Sigmoid colon (tissue), 7 donors: ENCODE data around the gene SDHAF1. TPM values are rescaled to one million over a fixed set of nuclear protein-coding genes. Genes with fewer than 3 reads are reported as not detected.

Experiments
- DNase-seq: peaks from one replicate; pipeline ENCODE4 v3.0.0-alpha.2; 2019
- H3K27ac ChIP-seq, 4 donors: fragments of 200-600 bp; sonication (generic); one replicate each; pipeline ENCODE4 v1.5.1; 2016 to 2019; ENCODE audit warnings: mild to moderate bottlenecking in 1 of 4
- H3K27me3 ChIP-seq, 3 donors: fragments of 200-600 bp; sonication (generic); one replicate each; pipeline ENCODE4 v1.5.1; 2019; ENCODE audit warnings: mild to moderate bottlenecking in 1 of 3
- H3K36me3 ChIP-seq, 4 donors: fragments of 200-600 bp; sonication (generic); one replicate each; pipeline ENCODE4 v1.5.1; 2016 to 2019
- H3K4me1 ChIP-seq, 4 donors: fragments of 200-600 bp; sonication (generic); one replicate each; pipeline ENCODE4 v1.5.1; 2017 to 2019
- H3K4me3 ChIP-seq, 4 donors: fragments of 200-600 bp; sonication (generic); one replicate each; pipeline ENCODE4 v1.5.1; 2017 to 2019; ENCODE audit warnings: mild to moderate bottlenecking in 2 of 4, moderate library complexity in 1 of 4
- H3K9me3 ChIP-seq, 4 donors: fragments of 200-600 bp in 3 of 4; sonication (generic) in 3 of 4; one replicate each; pipeline versions ENCODE4 v1.5.1 to v1.6.1; 2013 to 2019
- CTCF ChIP-seq, 4 experiments: fragments of 450-650 bp in 3 of 4; fragments of 200-600 bp in 1 of 4; IDR thresholded peaks; one replicate each; pipeline ENCODE4 v1.5.1; 2016 to 2019; ENCODE audit warnings: antibody characterized with exemption in 4 of 4, mild to moderate bottlenecking in 3 of 4, moderate library complexity in 2 of 4
- EP300 ChIP-seq, 4 donors: sonication (generic); formaldehyde crosslinking; IDR thresholded peaks; one replicate each; pipeline ENCODE4 v1.6.1; 2017; ENCODE audit warnings: antibody characterized with exemption in 4 of 4
- POLR2A ChIP-seq, 2 donors: fragments of 450-650 bp; IDR thresholded peaks; one replicate each; pipeline ENCODE4 v1.6.1; 2016; ENCODE audit warnings: antibody characterized with exemption in 2 of 2, mild to moderate bottlenecking in 2 of 2, moderate library complexity in 2 of 2
- POLR2AphosphoS5 ChIP-seq, 4 donors: sonication (generic); formaldehyde crosslinking; IDR thresholded peaks; one replicate each; pipeline ENCODE4 v1.6.1; 2017; ENCODE audit warnings: antibody characterized with exemption in 4 of 4
- WGBS, 2 donors: extraction: QIAGEN DNeasy Blood & Tissue Kit; methylation state at CpG; one replicate each; pipeline ENCODE4 v1.1.7; 2013; 5-methylcytosine and 5-hydroxymethylcytosine counted together
- intact Hi-C: fragments of 100-400 bp; cut with DNase I; formaldehyde crosslinking; loops from one replicate; pipeline ENCODE4 v1.15.1; 2023
- polyA plus RNA-seq, 3 donors: library from polyadenylated mRNA; stranded (reverse); fragments of 200-250 nt; gene quantifications; one replicate each; pipeline ENCODE4 v1.2.3, GENCODE V29; 2013
- total RNA-seq, 4 donors: library from RNA; depleted of rRNA; stranded (reverse); fragments of >200 nt; gene quantifications; one replicate each; pipeline ENCODE4 v1.1.0, GENCODE V29; 2016
- donor health status: healthy with polysubstance abuse.
- donor health status: Bipolar disorder and iron deficiency.
- donor health status: healthy.

The SDHAF1 gene
- total and polyA plus RNA-seq, 7 donors, result 19.2 to 135 (median 56.2) TPM

GRCh38 chr19:35958660-35959039 lies 36.3 kb upstream of the SDHAF1 start:
- WGBS, 2 donors, result 37% methylated on average over 15 of the region's 15 CpGs
- no peak overlapping the region for H3K4me3 ChIP-seq
- no peak overlapping the region for H3K27ac ChIP-seq
- DNase-seq, result no peak
- TF ChIP-seq POLR2A (IDR thresholded peaks at IDR 0.05), result no peak
- peaks cover 0 to 11% (median 6%) of the 10 kb centered on the region in 4 donors for H3K4me1 ChIP-seq
- peaks cover 0 to 1% (median 0%) of the 10 kb centered on the region in 4 donors for H3K9me3 ChIP-seq
- intact Hi-C loops, result no loop called here
- peaks cover 25 to 67% (median 39%) of the 10 kb centered on the region in 3 donors for H3K27me3 ChIP-seq
- no peaks in the 10 kb centered on the region for H3K36me3 ChIP-seq

DNA sequence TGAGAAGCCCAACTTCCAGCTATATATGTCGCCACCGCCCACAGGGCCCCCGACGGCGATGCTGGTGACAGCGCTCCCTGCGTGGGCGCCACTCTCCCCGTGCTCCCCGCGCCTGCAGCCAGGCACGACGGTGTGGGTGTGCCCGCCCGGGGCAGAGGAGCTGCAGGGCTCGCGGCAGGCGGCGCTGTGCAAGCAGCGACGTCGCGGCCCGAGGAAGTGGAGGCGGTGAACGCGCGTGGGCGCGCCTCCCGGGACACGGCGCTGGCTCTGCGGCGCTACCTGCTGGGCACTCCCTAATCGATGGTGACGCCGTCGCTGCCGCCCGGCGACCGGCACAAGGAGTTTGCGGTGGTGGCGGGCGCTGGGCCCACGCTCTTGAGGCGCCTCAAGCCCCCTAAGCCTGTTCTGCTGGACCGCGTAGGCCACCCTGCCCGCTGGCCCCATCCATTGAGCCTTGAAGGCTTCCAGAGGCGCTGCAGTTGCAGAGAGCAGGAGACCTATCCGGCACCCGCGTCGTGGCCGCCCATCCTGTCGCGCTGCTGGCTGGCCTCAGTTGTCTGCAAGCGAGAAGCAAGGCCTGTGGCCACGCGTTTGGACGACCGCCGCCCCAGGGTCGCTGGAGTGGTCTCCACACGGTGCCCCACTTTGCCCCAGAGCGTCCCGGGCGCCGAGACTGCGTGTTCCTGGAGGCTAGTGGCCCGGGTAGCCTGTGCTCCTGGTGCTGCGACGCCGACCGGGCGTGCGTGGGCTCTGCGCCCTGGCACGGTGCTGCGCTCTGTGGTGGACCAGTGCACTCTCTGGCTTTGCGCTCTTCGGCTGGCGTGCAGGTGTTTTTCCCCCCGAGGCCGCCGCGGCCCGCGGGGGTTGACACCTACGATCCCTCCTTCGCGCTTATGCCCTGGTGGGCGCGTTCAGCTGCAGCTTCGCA lies 35.7 kb upstream of the SDHAF1 start:
- Histone ChIP-seq H3K27me3 (peaks cover 25 to 73% (median 41%) of the 10 kb centered on the region in 3 donors), H3K4me1 (peaks cover 0 to 11% (median 6%) of the 10 kb centered on the region in 4 donors), H3K9me3 (peaks cover 0 to 1% (median 0%) of the 10 kb centered on the region in 4 donors), H3K36me3 (no peaks in the 10 kb centered on the region), H3K4me3 (no peak overlapping the region), H3K27ac (no peak overlapping the region)
- WGBS, 2 donors, result 13 to 27% methylated on average over 97 of the region's 97 CpGs
- intact Hi-C loops, result no loop called here
- no peak for DNase-seq
- TF ChIP-seq EP300 (IDR thresholded peaks at IDR 0.05) (no peak), POLR2A (IDR thresholded peaks at IDR 0.05) (no peak), CTCF (IDR thresholded peaks at IDR 0.05) (no peak)

DNA sequence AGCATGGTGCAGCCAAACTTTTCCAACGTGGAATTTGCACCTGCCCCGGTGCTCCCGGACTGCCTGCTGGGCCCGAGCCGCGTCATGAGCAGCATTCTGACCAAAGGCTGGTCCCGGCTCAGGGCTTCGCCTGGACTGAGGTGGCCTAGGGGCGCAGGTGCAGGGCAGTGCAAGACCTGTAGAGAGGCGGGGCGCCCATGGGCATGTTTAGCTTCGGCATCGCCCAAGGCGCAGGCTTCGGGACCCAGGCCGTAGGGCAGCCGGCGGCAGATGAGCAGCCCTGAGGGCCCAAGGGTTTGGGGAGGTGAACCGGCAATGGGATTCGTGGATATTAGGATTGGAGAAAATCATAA lies 35.0 kb upstream of the SDHAF1 start:
- WGBS, 2 donors, result 38 to 43% methylated on average over 20 of the region's 20 CpGs
- Histone ChIP-seq H3K9me3 (peaks cover 0 to 1% (median 0%) of the 10 kb centered on the region in 4 donors), H3K27ac (no peak overlapping the region), H3K27me3 (peaks cover 25 to 73% (median 41%) of the 10 kb centered on the region in 3 donors), H3K4me3 (no peak overlapping the region), H3K4me1 (peaks cover 0 to 11% (median 6%) of the 10 kb centered on the region in 4 donors), H3K36me3 (no peaks in the 10 kb centered on the region)
- intact Hi-C loops, result no loop called here
- DNase-seq, result no peak
- TF ChIP-seq POLR2A (IDR thresholded peaks at IDR 0.05) (no peak), EP300 (IDR thresholded peaks at IDR 0.05) (no peak)

- Histone ChIP-seq H3K36me3 (no peaks in the 10 kb centered on the region), H3K27me3 (peaks cover 25 to 68% (median 41%) of the 10 kb centered on the region in 3 donors), H3K27ac (no peak overlapping the region), H3K4me3 (no peak overlapping the region), H3K4me1 (peaks cover 0 to 11% (median 6%) of the 10 kb centered on the region in 4 donors), H3K9me3 (peaks cover 0 to 1% (median 0%) of the 10 kb centered on the region in 4 donors)
- TF ChIP-seq POLR2AphosphoS5 (IDR thresholded peaks at IDR 0.05) (no peak), POLR2A (IDR thresholded peaks at IDR 0.05) (no peak), EP300 (IDR thresholded peaks at IDR 0.05) (no peak), CTCF (IDR thresholded peaks at IDR 0.05) (no peak)
- DNase-seq, result no peak
- intact Hi-C loops, result no loop called here
- 86 to 90% methylated on average over 7 of the region's 7 CpGs for WGBS, 2 donors
Observed at GRCh38 chr19:35960432-35960972, 34.5 kb upstream of the SDHAF1 start.

- intact Hi-C loops, result no loop called here
- Histone ChIP-seq H3K4me3 (no peak overlapping the region), H3K9me3 (no peaks in the 10 kb centered on the region), H3K27ac (no peak overlapping the region), H3K27me3 (peaks cover 25 to 57% (median 34%) of the 10 kb centered on the region in 3 donors), H3K4me1 (peaks cover 0 to 11% (median 6%) of the 10 kb centered on the region in 4 donors), H3K36me3 (no peaks in the 10 kb centered on the region)
- no peak for TF ChIP-seq POLR2AphosphoS5 (IDR thresholded peaks at IDR 0.05)
- TF ChIP-seq POLR2A (IDR thresholded peaks at IDR 0.05), result no peak
- no peak for TF ChIP-seq EP300 (IDR thresholded peaks at IDR 0.05)
- TF ChIP-seq CTCF (IDR thresholded peaks at IDR 0.05), result no peak
- no peak for DNase-seq
- WGBS, 2 donors, result 8 to 9% methylated on average over 9 of the region's 9 CpGs
Observed at GRCh38 chr19:35963514-35963913, 31.5 kb upstream of the SDHAF1 start.
